Stimulated activated CD4-positive, alpha-beta T cell treated with anti-CD3 and anti-CD28 coated beads, Interleukin-12 subunit alpha, Interleukin-12 subunit beta, amount 100 ng/mL, for 24 hours (primary cell): ENCODE measurements around the gene XRRA1.
"Not testable (repeated sequence)": the region's sequence is repeated elsewhere in the genome, so short reads cannot be mapped to it uniquely, and the experiment has no call there.

Source experiments
- DNase-seq, 2 experiments: peaks; one replicate each; pipeline ENCODE4 v3.0.0-alpha.2; 2020; ENCODE audit warnings: low read depth in 2 of 2

XRRA1 gene

DNA sequence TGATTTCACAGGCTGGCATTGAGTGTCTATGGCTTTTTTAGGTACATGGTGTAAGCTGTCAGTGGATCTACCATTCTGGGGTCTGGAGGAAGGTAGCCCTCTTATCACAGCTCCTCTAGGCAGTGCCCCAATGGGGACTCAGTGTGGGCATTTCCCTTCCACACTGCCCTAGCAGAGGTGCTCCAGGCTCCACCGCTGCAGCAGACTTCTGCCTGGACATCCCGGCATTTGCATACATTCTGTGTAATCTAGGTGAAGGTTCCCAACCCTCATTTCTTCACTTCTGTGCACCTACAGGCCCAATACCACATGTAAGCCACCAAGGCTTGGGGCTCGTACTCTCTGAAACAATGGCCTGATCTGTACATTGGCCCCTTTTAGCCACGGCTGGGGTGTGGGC, 122.0 kb downstream of the XRRA1 start:
- DNase-seq = no peak

DNA sequence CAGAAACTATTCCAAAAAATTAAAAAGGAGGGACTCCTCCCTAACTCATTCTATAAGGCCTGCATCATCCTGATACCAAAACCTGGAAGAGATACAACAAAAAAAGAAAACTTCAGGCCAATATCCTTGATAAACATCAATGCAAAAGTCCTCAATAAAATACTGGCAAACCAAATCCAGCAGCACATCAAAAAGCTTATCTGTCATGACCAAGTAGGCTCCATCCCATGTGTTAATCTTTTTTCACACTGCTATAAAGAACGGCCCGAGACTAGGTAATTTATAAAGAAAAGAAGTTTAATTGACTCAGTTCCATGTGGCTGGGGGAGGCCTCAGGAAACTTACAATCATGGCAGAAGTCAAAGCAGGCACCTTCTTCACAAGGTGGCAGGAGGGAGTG, 123.3 kb downstream of the XRRA1 start:
- not testable (repeated sequence) for DNase-seq

GRCh38 chr11:74824285-74824982, 124.5 kb downstream of the XRRA1 start:
- DNase-seq = no peak

- no peak for DNase-seq
These were observed 126.7 kb downstream of the XRRA1 start for GRCh38 chr11:74822170-74822569.

DNA sequence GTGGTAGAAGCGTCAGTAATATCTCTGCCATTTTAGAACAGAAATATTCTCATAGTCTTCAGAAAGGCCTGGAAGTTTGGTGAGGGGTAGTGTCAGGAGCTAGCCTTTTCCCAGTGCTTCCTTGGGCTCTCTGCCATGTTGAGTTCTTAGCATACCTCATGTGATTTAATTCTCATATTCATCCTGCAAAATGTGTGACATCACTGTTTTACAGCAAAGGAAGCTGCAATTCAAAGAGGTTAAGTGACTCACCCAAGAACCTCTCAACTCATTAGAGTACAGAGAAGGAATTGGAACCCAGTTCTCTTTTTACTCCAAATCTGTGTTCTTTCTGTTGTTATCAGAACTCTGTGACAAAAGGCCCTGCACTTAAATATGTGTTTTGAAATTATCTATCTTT, 128.1 kb downstream of the XRRA1 start:
- no peak for DNase-seq

DNA sequence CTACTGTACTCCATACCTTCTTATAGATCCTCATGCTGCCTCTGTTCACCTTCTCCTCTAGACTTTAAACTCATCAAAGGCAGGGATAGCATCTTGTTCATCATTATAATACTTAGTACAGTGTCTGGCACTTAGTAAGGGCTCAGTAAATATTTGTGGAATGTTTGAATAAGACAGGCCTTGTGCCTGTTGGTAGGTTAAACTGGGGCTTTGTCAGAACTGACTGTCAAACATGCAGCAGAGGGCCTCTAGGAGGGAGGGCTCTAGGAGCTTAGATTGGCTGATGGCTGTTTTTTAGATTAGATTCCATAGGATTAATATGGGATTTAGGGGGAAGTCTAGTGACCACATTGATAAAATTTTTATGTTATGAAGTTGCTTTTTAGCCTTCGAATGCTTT, 129.5 kb downstream of the XRRA1 start:
- DNase-seq = no peak

GRCh38 chr11:74818283-74818946, 130.5 kb downstream of the XRRA1 start:
- DNase-seq = no peak

- no peak for DNase-seq
These were observed 132.2 kb downstream of the XRRA1 start for GRCh38 chr11:74816664-74817063.

DNA sequence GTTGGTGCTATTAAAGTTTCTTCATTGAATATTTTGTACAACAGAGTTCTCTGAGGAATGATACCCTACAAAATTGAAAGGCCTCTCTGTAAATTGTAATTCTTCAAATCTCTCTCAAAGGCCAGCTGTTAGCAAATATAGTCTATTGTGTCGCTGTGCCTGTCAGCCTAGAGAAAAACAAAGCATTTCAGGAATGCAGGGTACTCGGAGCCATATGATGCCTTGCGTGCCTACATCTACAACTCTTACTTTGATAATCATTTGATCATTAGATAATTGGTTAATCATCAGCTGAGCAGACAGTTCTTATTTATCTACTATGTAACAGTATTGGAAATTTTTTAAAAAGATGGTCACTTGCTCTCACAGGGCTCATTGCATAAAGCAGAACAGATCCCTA, 132.9 kb downstream of the XRRA1 start:
- no peak for DNase-seq

DNA sequence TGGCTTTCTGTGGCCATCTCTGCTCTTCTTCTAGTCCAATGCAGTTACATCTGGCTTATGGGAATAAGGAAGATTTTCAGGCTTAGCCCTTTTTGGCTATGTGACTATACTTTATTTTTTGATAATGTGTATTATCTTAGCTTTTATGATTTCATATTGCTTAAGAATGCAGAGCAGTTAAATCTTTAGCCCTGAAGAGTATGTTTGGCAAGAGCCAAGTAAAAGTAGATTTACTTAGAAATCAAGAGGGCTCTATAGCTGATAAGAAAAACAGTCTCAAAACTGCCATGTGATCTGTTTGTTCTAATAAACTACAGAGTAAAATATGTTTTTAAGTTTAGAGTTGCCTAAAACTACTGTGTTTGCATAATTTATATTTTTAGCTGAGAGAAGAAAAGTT, 139.1 kb downstream of the XRRA1 start:
- DNase-seq = no peak

DNA sequence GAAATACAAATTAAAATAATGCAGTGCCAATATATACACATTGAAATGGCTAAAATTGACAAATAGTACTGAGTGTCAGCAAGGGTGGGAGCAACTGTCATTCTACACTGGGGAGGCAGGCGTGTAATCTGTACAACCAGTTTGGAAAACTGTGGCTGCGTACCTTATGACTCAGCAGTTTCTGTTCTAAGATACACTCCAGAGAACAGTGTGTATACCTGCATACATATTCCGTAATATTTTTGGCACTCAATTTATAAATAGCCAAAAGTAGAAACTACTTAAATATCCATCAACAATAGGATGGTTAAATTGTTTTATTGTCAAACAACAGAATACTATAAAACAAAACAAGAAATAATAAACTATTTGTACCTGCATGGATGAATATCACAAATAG, 142.6 kb downstream of the XRRA1 start:
- no peak for DNase-seq

DNA sequence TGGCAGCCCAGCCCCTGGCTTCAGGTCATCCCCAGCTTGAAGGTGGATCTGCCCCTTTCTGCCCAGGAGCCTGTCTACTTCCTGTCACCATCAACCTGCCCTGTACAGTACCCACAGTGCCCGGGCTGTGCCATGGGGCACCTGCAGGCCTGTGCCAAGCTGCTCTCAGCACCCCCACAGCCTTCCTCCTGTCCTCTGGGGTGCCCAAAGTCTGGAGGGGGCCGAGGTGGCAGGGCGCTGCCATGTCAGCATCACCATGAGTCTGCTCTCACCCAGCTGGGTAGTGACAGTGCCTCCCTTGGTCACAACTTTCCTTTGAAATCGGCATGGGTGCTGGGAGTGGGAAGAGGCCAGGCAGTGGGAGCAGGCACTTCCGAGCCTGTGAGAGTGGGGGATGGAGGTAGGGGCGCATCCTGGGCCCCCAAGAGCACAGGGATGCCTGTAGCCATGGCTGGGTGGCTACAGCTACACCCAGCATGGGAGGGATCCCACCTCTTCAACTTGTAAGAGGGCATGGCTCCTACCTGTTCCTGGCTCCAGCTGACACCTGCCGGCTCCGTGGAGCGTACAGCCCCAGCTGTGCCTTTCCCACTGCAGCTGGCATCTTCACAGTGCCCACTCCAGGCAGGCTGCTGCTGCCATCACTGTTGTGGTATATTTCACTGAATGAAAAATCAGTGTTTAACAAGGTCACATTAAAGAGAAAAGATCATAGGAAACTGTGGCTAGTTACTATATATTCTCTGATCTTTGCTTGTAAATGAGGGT, 157.4 kb downstream of the XRRA1 start:
- no peak for DNase-seq
